HG02759 (cell line): ENCODE measurements around the gene GPR17.

Experiments
- ATAC-seq: cut with Tn5 transposase; IDR thresholded peaks from one replicate; pipeline ENCODE4 v1.9.1; 2021; ENCODE audit warnings: mild to moderate bottlenecking, moderate library complexity; ENCODE audit not compliant: unreplicated experiment

Gene GPR17

DNA sequence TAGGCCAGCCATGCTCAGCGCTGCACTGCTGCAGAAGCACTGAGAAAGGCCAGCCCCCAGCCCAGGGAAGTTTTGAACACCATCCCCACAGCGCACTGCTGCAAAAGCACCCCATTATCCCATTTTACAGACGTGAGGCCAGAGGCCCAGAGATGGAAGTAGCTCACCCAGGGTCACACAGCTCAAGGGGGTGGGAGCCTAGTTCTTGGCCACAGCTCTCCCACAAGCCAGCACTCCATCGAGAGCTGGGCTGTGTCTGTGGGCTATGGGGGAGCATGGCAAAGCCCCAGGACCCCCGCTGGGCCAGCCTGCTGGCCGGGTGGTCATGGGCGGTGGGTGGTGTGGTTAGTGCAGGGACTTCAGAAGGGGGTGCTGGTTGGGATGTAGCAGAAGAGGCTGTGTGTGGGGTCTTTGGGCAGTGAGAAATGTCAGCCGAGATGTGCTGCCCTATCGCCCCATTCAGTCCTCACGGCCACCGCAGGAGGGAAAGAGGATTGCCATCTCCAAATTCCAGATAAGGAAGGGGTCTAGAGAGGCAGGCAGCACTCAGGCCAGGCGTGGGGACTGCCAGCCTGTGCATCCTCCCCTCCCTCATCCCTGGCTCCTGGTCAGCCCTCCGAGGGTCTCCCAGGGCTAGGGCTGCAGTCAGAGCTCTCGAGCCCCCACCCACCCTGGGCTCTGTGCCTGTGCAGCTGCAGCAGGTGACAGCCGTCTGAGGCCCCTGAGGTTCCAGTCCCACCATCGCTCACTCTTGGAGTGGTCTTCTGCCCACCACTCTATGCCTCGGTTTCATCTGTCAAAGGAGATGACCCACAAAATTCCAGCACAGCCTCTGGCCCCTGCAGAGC is 17.0 kb upstream of the GPR17 start:
- ATAC-seq, result no peak

DNA sequence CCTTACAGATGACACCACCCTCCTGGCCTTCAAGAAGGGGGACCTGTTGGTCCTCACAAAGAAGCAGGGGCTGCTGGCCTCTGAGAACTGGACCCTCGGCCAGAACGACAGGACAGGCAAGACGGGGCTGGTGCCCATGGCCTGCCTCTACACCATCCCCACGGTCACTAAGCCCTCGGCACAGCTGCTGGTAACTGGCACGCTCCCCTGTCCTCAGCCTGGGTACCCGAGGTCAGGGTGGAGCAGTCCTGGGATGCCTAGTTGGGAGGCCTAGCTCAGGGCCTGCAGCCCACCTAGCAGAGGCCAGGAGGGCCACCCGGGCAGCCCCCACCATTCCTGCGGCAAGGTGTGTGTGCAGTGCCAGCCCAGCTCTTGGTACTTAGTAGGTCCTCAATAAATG is 16.3 kb upstream of the GPR17 start:
- no peak for ATAC-seq

GRCh38 chr2:127630096-127630863 is 15.7 kb upstream of the GPR17 start:
- ATAC-seq, result no peak

- ATAC-seq, result no peak
These were observed 15.0 kb upstream of the GPR17 start for GRCh38 chr2:127630864-127631540.

- no peak for ATAC-seq
These were observed 14.4 kb upstream of the GPR17 start for GRCh38 chr2:127631541-127631996.

DNA sequence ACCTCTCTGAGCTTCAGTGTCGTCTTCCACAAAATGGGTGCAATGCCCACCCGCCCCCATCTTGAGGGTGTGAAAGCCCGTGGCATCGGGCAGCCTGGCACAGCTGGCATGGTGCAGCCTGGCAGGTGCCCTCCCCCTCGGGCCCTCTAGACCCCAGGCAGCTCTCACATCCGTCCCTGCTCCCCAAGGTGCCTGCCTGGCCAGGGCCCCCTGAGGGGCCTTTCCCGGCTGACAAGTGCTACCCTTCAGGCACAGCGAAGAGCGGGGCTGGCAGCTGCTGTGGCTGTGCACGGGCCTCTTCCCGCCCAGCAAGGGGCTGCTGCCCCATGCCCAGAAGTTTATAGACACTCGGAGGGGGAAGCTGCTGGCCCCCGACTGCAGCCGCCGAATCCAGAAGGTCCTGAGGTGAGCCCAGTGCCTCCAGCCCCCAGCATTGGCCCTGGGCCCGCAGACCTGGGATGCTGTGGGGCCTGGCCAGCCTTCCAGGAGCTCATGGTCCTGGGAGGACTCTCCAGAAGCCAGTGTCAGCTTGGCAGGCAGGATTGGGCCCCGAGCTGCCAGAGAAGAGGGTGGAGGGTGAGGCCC is 13.9 kb upstream of the GPR17 start:
- ATAC-seq, result no peak

DNA sequence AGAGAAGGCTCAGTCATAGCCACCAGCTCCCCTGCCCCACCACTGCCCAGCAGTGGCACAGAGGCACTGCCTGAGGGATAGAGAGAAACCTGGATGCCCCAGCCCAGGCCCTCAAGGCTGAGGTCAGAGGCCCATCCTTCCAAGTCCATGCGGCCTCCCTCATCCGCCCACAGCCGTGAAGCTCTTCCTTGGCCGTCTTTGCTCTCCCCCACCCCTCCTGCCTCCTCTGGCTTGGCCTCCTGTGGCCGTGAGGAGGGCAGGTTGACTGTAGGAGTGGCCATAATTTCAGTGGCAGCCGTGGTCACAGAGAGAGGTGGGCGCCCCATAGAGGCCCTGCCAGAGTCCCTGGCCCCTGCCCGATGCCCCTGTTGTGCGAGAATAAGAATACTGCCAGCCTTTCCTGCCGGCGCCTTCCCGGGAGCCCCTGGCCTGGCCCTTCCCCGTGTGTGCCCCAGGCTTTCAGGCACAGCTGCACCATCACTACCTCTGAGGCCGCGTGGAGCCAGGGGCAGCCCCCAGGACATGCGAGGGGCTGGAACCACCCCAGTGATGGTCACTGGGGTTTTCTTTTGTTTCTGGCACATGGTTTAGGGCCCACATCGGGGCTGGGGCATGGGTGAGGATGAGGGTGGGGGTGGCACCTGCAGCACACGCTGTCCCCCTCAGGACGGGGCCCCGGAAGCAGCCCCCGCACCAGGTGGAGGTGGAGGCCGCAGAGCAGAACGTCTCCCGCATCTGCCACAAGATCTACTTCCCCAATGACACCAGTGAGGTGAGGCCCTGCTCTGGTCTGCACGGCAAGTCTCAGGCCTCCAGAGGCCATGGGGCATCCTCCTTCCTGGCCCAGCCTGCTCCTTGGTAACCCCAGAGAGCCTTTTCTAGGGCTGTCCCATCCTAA is 13.1 kb upstream of the GPR17 start:
- ATAC-seq, result peak; percentile 64

DNA sequence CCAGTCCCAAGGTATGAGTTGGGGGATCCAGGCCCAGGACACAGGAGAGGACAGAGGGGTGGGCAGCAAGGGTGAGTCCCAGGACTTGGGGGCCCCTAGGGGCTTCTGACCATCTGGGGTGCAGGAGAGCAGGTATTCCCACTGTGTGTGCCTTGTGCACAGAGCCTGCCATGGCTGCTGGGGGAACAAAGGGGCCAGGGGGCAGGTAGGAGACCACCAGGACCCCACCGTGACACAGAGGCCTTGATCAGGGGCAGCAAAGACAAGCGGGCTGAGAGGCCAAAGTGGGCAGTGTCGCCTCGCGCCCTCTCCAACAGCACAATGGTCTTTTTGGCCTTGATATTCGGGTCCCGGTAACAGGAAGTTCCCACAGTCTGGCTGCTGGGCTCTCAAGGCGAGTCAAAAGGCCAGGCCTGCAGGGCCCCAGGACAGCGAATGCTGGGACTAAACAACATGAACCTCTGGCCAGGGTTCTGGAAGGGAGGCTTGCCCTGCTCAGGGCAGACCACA is 12.3 kb upstream of the GPR17 start:
- no peak for ATAC-seq

- ATAC-seq, result no peak
These were observed 11.8 kb upstream of the GPR17 start for GRCh38 chr2:127634066-127634617.

DNA sequence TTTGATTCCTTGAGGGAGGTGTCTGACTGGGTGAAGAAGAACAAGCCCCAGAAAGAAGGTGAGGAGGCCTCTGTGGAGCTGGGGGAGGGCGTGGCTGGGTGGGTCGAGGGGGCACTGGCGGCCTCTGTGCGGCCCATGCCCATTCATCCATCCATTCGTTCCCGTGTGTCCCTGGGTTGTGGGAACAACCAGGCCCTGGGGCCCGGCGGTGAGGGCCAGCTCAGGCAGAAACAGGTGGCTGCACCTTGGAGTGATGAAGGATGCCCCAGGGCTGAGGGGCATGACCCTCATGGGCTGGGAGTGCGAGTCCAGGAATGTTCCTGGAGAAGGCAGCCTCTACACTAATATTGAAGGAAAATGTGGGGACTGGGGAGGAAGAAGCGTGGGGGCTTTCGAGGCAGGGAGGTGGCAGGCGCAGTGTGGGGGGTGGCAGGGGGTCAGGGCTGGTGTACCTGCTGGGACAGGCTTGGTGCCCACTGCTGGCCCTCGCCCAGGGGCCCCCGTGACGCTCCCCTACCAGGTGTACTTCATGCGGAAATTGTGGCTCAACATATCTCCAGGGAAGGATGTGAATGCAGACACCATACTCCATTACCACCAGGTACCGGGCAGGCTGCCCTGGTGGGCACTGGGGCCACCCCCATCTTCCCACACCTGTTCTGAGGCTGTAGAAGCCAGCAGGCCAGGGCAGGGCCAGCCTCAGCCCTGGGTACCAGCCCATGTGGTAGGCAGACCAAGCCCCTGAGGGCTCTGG is 11.2 kb upstream of the GPR17 start:
- no peak for ATAC-seq

- no peak for ATAC-seq
These were observed 10.3 kb upstream of the GPR17 start for GRCh38 chr2:127635380-127636237.

GRCh38 chr2:127636248-127637235 is 9.4 kb upstream of the GPR17 start:
- no peak for ATAC-seq

- no peak for ATAC-seq
These were observed 8.7 kb upstream of the GPR17 start for GRCh38 chr2:127637236-127637630.

DNA sequence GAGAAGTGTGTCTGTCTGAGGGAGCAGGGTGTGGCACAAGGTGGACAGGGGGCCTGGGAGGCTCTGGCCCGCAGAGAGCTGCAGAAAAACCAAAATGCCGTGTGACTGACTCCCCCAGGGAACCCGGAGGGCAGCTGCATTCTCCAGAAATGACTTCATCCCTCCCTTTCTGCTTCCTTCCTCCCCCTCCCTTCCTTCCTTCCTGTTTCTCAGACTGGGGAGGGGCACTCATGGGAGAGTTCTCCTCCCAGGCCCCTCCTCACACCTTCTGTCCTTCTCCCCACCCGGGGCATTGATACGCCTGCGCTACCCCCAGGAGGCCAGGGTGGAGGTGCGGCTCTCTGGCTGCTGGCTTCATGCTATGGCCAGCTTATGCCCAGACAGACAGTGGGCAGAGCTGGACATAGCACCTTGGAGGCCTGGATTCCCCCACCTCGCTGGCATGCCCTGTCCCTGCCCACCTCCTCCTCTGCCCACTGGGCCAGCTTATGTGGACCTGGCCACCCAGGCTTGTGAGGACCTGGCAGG is 8.2 kb upstream of the GPR17 start:
- no peak for ATAC-seq

- no peak for ATAC-seq
These were observed 7.4 kb upstream of the GPR17 start for GRCh38 chr2:127638361-127639110.

GRCh38 chr2:127639111-127639474 is 6.9 kb upstream of the GPR17 start:
- ATAC-seq, result no peak
